Fibroblast of pulmonary artery (primary cell): ENCODE data around the gene C14orf119.

Experiments used
- DNase-seq: peaks from one replicate; pipeline ENCODE4 v3.0.0-alpha.2; 2010; ENCODE audit warnings: low read depth
- H3K4me3 ChIP-seq: replicated peaks from 2 replicates; pipeline ENCODE4 v1.5.1; 2011; ENCODE audit warnings: low read depth, mild to moderate bottlenecking, control low read depth, low read length, moderate library complexity
- CTCF ChIP-seq: IDR thresholded peaks from 2 replicates; pipeline ENCODE4 v1.5.1; 2011; ENCODE audit warnings: mild to moderate bottlenecking, control low read depth, low read length, inconsistent platforms; ENCODE audit errors: missing control alignments

Gene C14orf119

GRCh38 chr14:23095196-23096108 lies at the start of gene C14orf119:
TSS of gene C14orf119 (plus strand) at chr14:23095505. CDS start at chr14:23097659, 2,154 bp downstream.
- peak within 1 kb of the TSS; percentile 70 for H3K4me3 ChIP-seq
- no peak for TF ChIP-seq CTCF
- DNase-seq: peak; percentile 100

- no peak overlapping the region for H3K4me3 ChIP-seq
- peak; percentile 76 for DNase-seq
- no peak for TF ChIP-seq CTCF
Measured at GRCh38 chr14:23047034-23047634, 48.2 kb upstream of the C14orf119 start.

GRCh38 chr14:23047751-23048693 lies 47.3 kb upstream of the C14orf119 start:
- H3K4me3 ChIP-seq: no peak overlapping the region
- no peak for TF ChIP-seq CTCF
- DNase-seq: no peak

GRCh38 chr14:23049011-23049410 lies 46.3 kb upstream of the C14orf119 start:
- no peak for TF ChIP-seq CTCF
- no peak for DNase-seq
- no peak overlapping the region for H3K4me3 ChIP-seq

- TF ChIP-seq CTCF: no peak
- DNase-seq: no peak
- no peak overlapping the region for H3K4me3 ChIP-seq
Measured at GRCh38 chr14:23051141-23052057, 43.9 kb upstream of the C14orf119 start.

GRCh38 chr14:23052182-23052623 lies 43.1 kb upstream of the C14orf119 start:
- H3K4me3 ChIP-seq: no peak overlapping the region
- peak; percentile 31 for TF ChIP-seq CTCF
- no peak for DNase-seq
